ENCODE data around the gene NSL1. TPM values are rescaled to one million over a fixed set of nuclear protein-coding genes. Genes with fewer than 3 reads are reported as not detected.
"Not testable (repeated sequence)": the region's sequence is repeated elsewhere in the genome, so short reads cannot be mapped to it uniquely, and the experiment has no call there.

NSL1 gene
- total RNA-seq, 1 donor from 2014 or later, result 92.3 TPM

DNA sequence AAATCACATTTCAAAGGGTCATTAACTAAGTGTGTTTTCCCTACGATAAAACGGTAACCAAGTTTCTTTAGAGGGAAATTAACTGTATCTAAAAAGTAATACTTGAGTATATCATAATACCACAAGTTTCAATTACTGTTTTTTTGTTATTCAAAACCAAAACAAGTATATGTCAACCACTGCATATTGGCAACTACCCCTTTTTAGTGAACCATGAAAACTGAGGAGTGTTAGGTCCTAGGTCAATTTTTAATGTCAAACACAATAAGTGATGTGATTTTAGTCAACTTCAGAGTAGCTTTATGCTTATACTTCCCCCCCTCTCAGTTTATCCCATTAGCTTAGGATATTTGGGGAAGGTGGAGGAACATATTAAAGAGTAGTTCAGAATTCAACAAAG is 10.4 kb downstream of the NSL1 start:
- Histone ChIP-seq H3K36me3 (peaks cover 0 to 31% of the 10 kb centered on the region in 2 donors), H3K27ac (no peak overlapping the region), H3K4me3 (no peak overlapping the region), H3K27me3 (no peaks in the 10 kb centered on the region), H3K4me1 (no peaks in the 10 kb centered on the region), H3K9me3 (no peaks in the 10 kb centered on the region)
- intact Hi-C loops (cut with DNase I), result loop anchor here (5.0 to 10.0 kb wide), 2 partner anchors 114 to 306 kb away; no protein-coding TSS in a partner anchor
- DNase-seq (ENCODE audit: extremely low spot score in 2 of 2), result no peak
- TF ChIP-seq POLR2AphosphoS5 (IDR thresholded peaks at IDR 0.05; ENCODE audit: insufficient read depth in 1 of 2, low read depth in 1 of 2), result no peak
- TF ChIP-seq, protein P1, sequence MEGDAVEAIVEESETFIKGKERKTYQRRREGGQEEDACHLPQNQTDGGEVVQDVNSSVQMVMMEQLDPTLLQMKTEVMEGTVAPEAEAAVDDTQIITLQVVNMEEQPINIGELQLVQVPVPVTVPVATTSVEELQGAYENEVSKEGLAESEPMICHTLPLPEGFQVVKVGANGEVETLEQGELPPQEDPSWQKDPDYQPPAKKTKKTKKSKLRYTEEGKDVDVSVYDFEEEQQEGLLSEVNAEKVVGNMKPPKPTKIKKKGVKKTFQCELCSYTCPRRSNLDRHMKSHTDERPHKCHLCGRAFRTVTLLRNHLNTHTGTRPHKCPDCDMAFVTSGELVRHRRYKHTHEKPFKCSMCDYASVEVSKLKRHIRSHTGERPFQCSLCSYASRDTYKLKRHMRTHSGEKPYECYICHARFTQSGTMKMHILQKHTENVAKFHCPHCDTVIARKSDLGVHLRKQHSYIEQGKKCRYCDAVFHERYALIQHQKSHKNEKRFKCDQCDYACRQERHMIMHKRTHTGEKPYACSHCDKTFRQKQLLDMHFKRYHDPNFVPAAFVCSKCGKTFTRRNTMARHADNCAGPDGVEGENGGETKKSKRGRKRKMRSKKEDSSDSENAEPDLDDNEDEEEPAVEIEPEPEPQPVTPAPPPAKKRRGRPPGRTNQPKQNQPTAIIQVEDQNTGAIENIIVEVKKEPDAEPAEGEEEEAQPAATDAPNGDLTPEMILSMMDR (IDR thresholded peaks at IDR 0.05), result no peak
- no peak for TF ChIP-seq POLR2A (IDR thresholded peaks at IDR 0.05)

DNA sequence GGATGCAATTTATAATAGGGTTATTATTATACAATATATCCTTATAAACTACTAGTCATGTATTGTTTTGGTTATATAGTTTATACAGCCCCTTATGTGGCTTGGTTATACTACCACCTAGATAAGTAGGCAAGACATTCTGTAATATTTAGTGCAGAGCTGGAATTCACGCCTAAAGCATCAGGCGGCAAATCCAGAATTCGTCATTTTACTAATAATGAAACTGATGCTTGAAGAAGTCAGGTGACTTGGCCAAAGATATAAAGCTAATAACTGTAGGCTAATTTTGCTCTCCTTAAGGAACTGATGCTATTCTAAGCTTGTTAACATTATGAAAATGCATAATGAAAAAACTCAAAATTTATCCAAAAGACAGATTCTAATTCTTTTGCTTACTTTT is 10.8 kb downstream of the NSL1 start:
- intact Hi-C loops (cut with DNase I), result loop anchor here (5.0 to 10.0 kb wide), 2 partner anchors 113 to 306 kb away; no protein-coding TSS in a partner anchor
- peaks cover 0 to 26% of the 10 kb centered on the region in 2 donors for H3K36me3 ChIP-seq
- H3K27ac ChIP-seq, result no peak overlapping the region
- H3K4me1 ChIP-seq, result no peaks in the 10 kb centered on the region
- TF ChIP-seq POLR2AphosphoS5 (IDR thresholded peaks at IDR 0.05; ENCODE audit: insufficient read depth in 1 of 2, low read depth in 1 of 2) (no peak), POLR2A (IDR thresholded peaks at IDR 0.05) (no peak)
- TF ChIP-seq, protein P1 (IDR thresholded peaks at IDR 0.05), result no peak
- no peaks in the 10 kb centered on the region for H3K27me3 ChIP-seq
- H3K4me3 ChIP-seq, result no peak overlapping the region
- H3K9me3 ChIP-seq, result no peaks in the 10 kb centered on the region
- DNase-seq (ENCODE audit: extremely low spot score in 2 of 2), result no peak

DNA sequence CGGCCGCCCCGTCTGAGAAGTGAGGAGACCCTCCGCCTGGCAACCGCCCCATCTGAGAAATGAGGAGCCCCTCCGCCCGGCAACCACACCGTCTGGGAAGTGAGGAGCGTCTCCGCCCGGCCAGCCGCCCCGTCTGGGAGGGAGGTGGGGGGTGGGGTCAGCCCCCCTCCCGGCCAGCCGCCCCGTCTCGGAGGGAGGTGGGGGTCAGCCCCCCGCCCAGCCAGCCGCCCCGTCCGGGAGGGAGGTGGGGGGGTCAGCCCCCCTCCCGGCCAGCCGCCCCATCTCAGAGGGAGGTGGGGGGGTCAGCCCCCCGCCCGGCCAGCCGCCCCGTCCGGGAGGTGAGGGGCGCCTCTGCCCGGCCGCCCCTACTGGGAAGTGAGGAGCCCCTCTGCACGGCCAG is 12.5 kb downstream of the NSL1 start:
- H3K27me3 ChIP-seq; H3K9me3 ChIP-seq; H3K4me1 ChIP-seq; intact Hi-C loops (cut with DNase I); H3K27ac ChIP-seq; DNase-seq (ENCODE audit: extremely low spot score in 2 of 2); H3K4me3 ChIP-seq: not testable (repeated sequence)
- H3K36me3 ChIP-seq, result peaks cover 0 to 14% of the 10 kb centered on the region in 2 donors

DNA sequence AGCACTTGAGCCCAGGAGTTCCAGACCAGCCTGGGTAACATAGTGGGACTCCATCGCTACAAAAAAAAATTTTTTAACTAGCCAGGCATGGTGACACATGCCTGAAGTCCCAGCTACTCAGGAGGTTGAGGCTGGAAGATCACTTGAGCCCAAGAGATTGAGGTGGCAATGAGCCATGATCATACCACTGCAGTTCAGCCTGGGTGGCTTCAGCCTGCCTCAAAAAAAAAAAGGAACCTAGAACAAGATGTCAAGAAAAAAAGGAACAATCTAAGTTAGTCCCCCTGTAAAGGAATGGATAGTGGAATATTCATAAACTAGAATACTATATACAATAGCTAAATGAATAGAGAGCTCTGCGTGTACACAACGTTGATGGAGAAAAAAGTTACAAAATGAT is 14.4 kb downstream of the NSL1 start:
- intact Hi-C loops (cut with DNase I), result no loop called here
- Histone ChIP-seq H3K27me3 (no peaks in the 10 kb centered on the region), H3K4me1 (no peaks in the 10 kb centered on the region), H3K27ac (no peak overlapping the region), H3K36me3 (no peaks in the 10 kb centered on the region), H3K4me3 (no peak overlapping the region), H3K9me3 (no peaks in the 10 kb centered on the region)
- TF ChIP-seq POLR2AphosphoS5 (IDR thresholded peaks at IDR 0.05; ENCODE audit: insufficient read depth in 1 of 2, low read depth in 1 of 2), result no peak
- TF ChIP-seq, protein P1 (IDR thresholded peaks at IDR 0.05), result no peak
- TF ChIP-seq POLR2A (IDR thresholded peaks at IDR 0.05), result no peak
- DNase-seq (ENCODE audit: extremely low spot score in 2 of 2), result no peak

DNA sequence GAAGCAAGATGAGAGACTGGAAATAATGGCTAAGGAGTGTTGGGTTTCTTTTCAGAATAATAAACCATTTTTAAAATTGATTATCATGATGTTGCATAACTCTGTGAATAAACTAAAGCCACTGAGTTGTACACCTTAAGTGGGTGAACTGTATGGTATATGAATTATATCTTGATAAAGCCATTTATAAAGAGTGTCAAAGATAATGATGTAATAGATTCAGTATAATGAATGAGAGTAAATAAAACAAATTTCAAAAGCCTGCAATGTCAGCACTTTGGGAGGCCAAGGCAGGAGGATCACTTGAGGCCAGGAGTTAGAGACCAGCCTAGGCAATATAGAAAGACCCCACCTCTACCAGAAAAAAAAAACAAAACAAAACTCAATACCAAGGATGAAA is 16.3 kb downstream of the NSL1 start:
- TF ChIP-seq POLR2AphosphoS5 (IDR thresholded peaks at IDR 0.05; ENCODE audit: insufficient read depth in 1 of 2, low read depth in 1 of 2), result no peak
- TF ChIP-seq POLR2A (IDR thresholded peaks at IDR 0.05), result no peak
- TF ChIP-seq, protein P1 (IDR thresholded peaks at IDR 0.05), result no peak
- H3K4me1 ChIP-seq, result no peaks in the 10 kb centered on the region

More for the DNA sequence above, 16.3 kb downstream of the NSL1 start:
- H3K36me3 ChIP-seq, result peaks cover 0 to 6% of the 10 kb centered on the region in 2 donors
- no peaks in the 10 kb centered on the region for H3K27me3 ChIP-seq
- no peak overlapping the region for H3K4me3 ChIP-seq
- H3K9me3 ChIP-seq, result peaks cover under 1% of the 10 kb centered on the region
- no peak for DNase-seq (ENCODE audit: extremely low spot score in 2 of 2)
- no peak overlapping the region for H3K27ac ChIP-seq
- intact Hi-C loops (cut with DNase I), result no loop called here
